GM19240 (cell line): ENCODE data around the gene CACNA2D4.

Experiments
- DNase-seq: peaks from one replicate; pipeline ENCODE4 v3.0.0; 2011; ENCODE audit warnings: low spot score; ENCODE audit not compliant: insufficient read length

Gene CACNA2D4

DNA sequence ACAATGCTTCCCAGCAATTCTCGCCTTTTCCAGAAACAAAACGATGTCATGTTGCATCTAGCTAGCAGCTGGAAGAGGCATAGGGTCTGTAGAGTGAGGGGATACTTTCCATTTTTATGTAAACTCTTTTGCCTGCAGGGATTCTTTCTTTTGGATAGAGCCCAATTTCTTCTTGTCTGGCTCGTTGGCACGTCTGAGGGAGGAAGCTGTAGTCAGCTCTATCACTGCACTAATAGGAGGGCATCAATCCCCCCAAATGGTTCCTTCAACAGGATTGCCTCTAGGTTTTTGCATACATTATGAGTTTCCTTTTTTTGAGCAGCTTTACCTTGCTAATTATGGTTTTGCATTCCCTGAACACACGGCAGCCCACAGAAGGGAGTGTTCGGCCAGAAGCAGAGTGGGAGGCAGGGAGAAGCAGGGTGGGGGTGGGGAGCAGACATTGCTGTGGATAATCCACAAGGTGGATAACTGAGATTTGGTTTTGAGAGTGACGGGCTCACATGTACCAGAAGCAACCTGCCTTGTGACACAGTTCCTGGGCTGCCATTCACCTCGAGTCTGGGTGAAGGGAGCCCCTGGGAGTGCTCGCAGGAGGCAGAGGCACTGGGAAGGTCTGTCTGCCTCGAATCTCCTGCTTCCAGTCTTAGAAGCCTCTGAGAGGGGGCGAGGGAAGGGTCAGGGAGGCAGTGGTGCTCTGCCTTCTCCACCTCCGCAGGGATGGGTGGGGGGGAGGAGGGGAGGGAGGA, 73.6 kb downstream of the CACNA2D4 start:
- no peak for DNase-seq

DNA sequence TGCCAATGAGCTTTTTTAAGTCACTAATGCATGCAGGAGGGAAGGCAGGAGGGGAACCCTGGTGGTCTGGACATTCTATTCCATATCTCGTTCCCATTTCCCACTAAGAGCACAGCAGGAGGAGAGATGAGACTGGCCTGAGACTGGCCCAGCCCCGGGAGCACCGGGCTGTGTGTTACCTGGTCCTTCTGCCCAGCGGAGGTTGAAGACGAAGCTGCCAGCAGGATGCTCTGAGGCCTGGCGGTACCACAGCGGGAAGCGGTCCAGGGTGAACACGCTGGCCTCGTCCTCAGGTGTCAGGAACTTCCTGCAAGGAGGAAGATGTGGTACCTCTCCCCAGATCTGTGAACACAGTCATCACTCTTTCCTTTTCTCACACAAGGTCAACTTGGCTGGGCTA, 74.2 kb downstream of the CACNA2D4 start:
- no peak for DNase-seq

DNA sequence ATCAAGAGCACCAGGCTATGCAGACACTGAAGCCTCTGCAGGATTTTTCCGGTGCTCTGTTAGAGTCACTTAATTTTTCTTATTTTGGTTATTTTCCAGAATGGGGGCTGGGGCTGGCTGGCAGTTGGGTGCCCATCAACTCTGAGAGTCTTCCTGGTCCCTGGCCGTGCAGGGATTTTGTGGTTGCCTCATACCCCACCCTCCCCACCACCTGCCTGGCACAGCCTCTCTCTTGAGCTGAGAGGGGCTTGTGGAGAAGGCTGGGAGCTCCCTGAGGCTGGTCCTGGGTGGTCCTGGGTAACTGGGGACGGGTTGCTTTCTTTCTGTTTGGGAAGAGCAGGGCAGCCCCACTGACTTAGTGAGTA, 74.8 kb downstream of the CACNA2D4 start:
- DNase-seq = no peak

DNA sequence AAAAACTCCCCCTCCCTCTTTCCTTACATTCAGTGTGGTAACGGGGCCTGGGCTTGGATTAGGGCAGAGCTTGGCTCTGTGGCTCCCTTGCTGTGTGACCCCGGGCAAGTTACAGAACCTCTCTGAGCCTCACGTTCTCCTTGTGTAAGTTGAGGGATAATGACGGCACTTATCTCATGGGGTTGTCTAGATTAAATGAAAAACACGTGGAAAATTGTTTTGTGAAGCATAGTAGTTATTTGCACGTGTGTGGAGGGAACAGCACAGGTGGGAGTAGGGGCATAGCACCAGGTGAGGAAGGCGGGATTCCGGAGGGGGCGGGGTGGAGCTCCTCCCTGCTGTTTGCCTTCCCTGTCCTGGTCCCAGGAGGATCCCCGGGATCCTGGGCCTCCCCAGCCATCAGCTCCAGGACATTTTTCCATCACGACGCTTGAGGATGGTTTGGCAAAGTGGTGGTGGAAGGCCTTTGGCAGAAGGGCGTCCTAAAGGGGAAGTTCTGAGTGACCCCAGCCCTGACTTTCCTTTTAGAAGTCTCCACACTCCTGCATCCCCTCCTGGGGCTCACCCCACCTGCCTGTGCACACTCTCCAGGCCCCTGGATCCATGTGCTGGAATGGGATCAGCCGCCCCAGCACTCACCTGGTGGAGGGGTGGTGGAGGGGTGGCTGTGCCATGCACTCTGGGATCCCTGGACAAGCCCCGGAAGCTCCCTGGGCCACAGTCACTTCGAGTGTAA, 75.4 kb downstream of the CACNA2D4 start:
- DNase-seq = no peak

DNA sequence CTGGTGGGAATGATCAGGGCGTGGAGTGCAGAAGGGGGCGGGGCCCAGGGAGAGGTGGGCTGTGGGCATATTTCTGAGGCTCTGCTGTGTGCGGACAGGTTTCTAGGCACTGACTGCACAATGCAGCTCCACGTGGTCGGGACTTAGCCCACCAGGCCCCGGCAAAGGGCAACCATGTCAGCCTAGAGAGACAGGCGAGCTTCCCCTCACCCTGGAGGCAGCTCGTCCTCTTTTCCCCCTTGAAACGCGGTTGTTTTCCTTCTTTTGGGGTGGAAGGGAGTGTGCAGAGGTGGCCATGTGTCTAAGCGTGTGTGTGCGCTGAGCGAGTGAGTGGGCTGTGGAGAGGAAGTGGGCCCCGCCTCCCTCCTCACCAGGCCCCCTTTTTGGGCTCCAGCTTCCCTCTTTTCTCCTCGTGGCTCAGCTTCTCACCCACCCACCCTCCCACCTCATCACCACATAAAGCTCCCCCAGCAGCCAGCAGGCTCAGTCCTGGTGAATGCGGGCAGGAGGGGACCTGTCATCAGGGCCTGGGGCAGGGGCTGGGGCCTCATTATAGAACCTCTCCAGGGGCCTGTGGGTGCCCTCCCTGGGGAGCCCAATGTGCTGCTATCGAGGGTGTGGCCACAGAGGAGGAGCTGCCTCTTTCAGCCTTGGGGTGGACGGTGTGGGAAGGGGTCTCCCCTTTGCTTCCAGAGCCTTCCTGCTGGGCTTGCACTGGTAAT, 76.1 kb downstream of the CACNA2D4 start:
- no peak for DNase-seq

DNA sequence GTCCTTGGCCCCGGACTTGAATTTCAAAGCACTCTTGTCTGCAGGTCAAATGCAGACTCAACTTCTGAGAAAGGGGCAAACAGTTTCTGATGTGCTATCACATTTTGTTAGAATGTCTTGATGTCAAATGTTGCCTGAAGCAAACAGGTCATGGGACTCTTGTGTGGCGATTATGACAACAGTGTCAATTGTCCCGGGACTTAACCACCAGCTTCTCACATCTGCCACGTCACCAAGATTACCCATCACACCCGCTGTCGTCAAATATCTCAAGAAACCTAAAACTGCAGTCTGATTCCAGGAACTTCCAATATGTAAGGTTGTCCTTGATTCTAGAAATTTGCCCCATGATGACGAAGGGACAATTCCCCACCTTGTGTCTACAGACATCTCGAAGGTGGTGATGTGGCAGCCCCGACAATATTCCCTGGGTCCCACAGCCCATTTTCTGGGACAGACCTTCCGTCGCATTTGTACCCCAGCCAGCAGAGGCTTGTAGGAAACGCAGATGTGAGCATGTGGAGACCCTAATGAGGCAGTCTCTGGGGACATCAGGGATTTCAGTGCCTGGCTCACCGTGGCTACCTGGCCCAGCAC, 76.8 kb downstream of the CACNA2D4 start:
- no peak for DNase-seq

DNA sequence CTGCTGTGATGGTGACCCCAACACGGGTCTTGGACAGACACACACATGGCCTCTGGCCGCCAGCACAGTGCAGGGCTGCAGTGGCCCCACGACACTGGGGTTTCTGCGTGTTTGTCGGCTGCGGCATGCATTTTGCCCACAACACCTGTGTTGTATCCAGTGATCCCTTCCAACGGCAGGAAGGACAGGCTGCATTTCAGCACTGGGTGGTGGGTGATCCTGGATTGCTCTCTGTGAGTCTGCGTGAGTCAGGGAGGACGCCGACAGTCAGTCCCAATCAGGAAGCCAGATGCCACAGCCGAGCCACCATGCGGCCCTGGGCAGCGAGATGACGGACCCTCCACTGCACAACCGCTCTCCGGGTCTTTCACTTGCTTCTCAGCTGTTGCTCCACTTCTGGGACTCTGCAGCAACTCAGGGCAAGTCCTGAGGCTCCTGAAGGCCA, 77.4 kb downstream of the CACNA2D4 start:
- DNase-seq = no peak

DNA sequence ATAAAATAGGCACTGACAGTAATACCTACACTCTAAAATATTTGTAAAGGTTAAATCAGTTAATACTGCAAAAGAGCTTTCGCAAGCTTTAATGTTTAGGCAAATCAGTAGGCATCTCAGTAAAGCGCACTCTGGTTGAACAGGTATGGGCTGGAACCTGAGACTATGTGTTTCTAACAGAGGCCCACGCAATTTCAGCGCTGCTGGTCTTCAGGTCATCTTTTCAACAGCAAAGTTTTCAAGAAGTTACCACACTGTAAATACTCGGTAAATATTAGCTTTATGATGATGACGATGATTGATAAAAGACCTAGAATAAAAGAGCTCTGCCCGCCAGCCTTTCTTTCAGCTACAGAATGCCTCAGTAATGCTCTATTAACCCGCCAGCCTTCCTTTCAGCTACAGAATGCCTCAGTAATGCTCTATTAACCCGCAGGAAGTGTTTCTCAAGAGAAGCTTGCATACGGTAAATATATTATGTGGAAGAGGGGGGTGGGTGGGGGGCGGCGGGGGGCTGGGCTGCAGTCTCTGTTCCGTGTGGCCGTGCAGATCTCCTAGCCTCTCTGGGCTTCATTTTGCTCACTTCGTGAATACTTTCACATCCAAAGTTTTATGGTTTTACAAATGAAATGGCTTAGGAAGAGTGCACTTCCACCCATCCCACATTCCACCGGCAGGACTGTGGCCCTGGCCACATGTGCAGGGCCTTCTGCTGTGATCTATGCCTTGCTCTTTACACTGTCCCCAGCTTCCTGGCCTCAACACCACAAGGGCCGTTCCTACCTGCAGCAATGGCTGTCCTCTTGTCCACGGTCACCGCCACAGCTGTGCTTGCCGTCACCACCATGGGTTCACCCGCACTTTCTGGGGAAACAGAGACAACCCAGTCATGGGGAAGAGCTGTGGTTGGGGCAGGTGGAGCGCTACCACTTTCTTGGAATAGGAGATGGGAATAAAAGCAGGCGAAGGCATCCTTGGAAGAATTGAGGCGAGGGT, 78.2 kb downstream of the CACNA2D4 start:
- no peak for DNase-seq

DNA sequence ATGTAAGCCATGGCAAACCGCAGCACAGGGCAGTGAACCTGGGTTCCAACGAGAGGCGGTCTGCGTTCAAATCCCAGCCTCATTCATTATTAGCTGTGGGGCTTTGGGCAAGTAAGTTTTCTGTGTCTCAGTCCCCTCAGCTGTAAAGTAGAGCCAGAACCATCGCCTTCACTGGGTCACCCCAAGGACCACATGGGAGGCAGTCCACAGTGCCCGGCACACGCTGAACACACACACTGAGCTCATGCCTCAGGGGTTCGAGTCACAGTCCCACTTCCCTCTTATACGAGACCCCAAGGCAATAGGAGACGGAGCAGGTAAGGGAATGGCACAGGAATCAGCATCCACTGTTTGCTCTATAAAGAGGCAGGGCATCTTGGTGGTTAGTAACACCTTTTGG, 79.0 kb downstream of the CACNA2D4 start:
- no peak for DNase-seq

DNA sequence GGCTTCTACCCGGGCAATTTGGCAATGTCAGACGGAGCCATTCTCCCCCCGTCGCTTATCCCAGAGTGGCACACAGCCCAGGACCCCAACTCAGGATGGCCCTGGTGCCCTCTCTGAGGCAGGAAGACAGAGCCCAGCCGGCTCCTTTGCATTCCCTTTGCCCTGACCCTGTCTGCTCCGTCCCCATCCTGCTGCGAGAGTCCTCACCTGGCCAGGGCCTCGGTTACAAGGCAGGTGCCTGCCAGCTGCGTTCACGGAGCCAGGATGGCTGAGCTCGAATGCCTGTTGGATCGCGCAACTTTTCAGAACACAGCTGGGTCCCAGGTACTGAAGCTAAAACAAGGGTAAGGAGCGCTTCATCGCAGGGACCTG, 79.5 kb downstream of the CACNA2D4 start:
- DNase-seq = no peak

DNA sequence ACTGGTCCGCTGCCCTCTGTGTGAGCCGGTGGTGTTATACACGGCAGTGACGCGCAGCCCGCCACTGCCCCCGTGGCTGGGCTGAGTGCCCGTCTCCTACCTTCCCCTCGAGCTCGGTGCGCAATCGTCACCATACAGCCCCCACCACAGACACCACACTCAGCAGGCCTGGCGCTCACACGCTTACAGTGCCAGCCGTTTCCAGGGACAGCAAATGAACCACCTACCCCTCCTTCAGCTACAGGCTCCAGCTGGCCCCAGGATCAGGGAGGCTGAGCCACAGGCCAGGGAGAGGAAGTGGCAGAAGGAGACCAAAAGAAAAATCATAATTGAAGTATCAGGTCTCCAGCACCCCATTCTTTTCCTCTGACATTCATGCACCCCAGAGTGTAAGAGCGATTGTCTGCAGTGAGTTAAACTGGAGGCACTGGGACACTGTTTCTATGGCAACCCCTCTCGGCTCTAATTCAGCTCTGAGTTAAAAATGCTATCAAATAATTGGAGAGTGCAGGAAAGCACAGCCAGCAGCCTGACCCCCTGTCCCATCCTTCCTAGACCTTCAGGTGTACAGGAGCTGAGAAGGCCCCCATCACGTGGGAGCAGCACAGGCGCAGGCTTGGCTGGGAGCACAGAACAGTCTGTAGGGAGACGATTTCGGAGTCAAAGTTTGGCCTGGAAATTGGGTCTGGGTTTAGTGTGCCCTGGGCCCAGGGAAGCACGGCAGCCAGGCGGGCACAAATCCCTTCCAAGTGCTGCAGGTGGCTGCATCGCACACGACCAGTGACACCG, 80.1 kb downstream of the CACNA2D4 start:
- DNase-seq = no peak

DNA sequence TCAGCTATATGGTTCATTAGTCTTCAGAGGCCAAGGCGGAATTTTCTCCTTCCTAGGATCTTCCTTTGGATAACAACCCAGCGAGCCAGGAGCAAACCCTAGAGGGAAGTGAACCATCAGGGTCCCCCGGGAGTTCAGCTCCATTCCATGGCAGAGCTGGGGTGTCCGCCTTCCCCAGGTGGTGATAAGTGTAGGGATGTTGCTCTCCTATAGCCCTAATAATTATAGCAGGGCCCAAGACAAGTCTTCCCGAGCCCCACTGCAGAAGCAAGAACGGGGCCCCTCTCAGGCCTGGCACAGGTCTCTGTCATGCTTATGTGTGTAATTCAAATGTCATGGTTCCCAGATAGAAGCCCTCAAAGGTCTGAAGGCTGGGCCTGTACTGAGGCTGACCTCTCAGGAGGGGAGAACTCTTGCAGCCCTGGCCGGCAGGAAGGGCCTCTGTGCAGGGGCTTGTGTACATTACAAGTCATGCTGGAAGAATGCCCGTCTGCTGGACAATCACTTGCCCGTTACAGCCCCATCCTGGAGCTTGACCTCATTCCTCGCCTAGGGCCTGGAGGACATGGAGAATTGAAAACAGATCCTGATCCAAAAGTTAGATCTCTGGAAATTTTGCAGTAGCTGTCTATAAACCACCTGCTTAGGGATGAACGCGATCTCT, 80.8 kb downstream of the CACNA2D4 start:
- no peak for DNase-seq

DNA sequence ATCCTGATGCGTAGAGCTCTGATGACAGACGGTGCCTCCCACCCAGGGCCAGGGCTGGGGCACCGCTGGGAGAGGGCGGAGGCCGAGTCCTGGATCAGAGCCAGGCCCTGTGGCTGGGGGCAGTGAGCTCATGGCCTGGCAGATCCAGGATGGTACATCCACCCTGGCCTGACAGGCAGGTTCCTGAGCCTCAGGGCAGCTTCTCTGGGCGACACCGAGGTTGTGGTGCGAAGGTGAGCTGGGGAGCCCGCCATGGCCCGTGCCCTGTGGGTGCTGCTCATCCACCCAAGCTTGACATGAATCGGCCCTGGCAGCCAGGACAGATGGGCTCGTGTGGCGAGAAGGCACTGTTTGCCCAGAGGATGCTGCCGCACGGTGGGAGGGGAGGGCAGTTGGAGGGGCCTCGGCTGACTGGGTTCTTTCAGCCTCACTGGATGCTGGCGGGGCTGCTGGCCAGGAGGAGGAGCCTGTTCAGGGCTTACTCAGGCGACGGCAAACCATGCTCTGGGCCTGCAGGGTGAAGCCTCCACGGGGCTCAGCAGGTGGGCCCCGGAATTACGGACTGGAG, 81.5 kb downstream of the CACNA2D4 start:
- DNase-seq = no peak

DNA sequence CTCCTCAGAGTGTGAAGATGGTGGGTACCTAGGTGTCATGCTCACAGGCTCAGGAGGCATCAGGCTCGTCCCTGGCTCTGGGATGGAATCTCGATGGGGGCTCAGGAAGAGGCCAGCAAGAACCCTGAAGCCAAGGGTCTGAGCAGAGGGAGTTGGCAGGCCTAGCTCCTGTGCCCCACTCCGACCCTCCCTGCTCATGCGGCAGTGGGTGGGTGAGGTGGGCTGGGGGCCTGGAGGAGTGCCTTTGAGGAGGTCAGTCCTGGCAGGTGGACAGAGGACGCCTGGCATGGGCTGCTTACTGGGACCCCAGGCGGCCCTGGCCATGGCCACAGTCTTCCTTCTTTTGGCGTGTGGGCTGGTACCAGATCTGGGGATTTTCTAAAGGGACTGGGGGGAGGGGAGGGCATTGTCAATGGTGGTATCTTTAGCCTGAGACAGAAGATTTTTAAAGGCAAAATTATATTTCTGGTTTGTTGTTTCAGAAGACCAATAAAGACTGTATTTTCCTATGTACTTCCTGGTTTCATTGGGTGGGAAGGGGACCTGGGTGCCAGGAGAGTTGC, 82.1 kb downstream of the CACNA2D4 start:
- no peak for DNase-seq

DNA sequence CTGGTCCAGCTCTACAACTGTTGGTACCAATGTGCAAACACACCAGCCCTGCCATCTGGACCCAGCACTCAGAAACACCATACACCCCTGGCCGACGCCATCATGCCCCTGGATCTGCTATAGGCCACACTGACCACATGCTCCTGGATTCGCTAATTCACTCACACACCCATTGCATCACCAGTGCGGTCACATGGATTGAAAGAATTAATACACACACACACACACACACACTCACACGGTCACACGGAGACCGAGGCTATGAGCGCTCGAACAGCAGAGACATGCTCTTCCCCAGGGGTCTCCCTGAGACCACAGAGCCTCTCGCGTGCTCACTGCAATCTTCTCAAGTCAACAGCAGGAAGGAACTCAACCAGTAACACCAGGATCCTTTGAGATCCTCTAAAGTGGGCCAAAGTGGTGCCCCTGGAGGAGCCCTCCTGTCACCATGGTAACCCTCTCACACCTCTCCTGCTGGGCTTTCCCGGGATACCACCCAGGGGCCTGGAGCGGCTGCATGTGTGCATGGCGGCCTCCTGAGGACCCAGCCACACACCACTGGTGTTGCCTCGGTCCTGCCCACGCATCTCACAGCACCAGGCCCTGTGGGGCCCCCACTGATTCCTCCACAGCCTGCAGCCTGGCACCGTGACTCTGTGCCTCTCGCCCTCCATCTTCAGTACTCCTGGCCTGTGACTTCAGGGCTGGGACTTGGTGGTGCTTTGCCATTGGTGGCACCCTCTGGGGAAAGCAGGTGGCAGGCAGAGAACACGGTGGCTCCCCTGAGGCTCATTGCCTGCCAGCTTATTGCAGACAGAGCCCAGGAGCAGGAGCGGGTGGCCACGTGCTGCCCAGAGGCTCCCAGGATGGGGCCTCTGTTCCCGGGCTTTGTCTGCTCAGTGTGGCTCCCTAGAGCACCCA, 83.0 kb downstream of the CACNA2D4 start:
- no peak for DNase-seq

DNA sequence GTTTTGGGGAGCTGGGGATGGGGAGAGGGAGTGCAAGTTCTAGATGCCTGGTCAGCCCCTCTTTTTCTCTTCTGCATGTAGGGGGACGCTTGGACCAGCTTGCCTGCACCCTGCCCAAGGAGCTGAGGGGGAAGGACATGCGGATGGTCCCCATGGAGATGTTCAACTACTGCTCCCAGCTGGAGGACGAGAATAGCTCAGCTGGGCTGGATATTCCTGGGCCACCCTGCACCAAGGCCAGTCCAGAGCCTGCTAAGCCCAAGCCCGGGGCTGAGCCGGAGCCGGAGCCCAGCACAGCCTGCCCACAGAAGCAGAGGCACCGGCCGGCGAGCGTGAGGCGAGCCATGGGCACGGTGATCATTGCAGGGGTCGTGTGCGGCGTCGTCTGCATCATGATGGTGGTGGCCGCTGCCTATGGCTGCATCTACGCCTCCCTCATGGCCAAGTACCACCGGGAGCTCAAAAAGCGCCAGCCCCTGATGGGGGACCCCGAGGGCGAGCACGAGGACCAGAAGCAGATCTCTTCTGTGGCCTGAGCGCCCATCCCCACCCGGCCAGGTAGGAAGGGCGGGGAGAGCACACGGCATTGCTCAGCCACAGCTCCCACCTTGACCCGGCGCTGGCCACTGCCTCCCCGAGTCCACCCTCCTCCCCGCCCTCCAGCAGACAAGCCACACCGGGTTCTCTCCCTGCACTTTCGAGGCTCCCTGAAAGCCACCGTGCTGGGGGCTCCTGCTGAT, 84.1 kb downstream of the CACNA2D4 start:
- DNase-seq = no peak

DNA sequence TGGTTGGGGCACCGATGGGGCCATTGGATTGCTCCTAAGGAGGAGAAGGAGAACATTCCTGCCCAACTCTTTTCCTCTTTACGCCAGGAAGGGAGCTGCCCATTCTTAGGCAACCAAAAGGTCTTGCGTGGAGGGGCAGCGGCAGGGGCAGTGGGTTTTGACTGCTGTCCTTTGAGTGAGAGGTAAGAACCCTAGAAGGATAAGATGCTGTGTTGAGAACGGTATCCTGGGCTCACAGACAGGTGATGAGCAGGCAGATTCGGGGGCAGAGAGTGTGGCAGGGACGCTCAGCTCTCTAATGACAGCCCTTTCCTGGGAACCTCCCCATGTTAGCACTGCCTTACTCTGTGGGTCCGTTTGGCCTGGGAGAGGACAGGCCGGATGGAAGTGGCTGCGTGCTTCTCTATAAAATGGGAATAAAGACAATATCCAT, 84.8 kb downstream of the CACNA2D4 start:
- DNase-seq = no peak
